ENCODE measurements around the gene SMYD3. TPM values are rescaled to one million over a fixed set of nuclear protein-coding genes. Genes with fewer than 3 reads are reported as not detected.

The SMYD3 gene
- total RNA-seq, 1 donor from 2014 or later: 35.4 TPM

DNA sequence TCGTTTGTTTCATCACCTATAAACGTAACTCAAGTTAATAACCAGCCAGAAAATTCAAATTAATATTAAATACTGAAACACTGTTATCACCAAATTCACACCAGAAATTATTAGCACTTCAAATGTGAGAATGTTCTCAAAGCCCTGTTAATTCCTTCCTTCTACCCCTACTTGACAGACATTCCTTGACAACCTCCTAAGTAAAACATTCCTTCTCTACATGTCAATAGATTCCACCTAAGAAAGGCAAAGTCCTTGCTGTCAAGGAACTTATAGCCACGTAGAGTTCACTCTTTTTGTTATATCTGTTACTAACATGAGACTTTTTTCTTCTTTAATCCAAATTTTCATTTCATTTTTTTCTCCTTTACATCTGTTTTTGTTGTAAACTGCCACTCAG lies 441.5 kb downstream of the SMYD3 start:
- no peaks in the 10 kb centered on the region for H3K9me3 Mint-ChIP-seq (ENCODE audit: unreplicated experiment)
- DNase-seq (ENCODE audit: low spot score): no peak
- peaks cover 41% of the 10 kb centered on the region for H3K4me1 Mint-ChIP-seq (ENCODE audit: unreplicated experiment)
- TF ChIP-seq, protein P1, sequence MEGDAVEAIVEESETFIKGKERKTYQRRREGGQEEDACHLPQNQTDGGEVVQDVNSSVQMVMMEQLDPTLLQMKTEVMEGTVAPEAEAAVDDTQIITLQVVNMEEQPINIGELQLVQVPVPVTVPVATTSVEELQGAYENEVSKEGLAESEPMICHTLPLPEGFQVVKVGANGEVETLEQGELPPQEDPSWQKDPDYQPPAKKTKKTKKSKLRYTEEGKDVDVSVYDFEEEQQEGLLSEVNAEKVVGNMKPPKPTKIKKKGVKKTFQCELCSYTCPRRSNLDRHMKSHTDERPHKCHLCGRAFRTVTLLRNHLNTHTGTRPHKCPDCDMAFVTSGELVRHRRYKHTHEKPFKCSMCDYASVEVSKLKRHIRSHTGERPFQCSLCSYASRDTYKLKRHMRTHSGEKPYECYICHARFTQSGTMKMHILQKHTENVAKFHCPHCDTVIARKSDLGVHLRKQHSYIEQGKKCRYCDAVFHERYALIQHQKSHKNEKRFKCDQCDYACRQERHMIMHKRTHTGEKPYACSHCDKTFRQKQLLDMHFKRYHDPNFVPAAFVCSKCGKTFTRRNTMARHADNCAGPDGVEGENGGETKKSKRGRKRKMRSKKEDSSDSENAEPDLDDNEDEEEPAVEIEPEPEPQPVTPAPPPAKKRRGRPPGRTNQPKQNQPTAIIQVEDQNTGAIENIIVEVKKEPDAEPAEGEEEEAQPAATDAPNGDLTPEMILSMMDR (IDR thresholded peaks at IDR 0.05; ENCODE audit: unreplicated experiment): no peak
- H3K4me3 Mint-ChIP-seq (ENCODE audit: unreplicated experiment): no peak overlapping the region
- H3K36me3 Mint-ChIP-seq (ENCODE audit: low read depth, unreplicated experiment): peaks cover 3% of the 10 kb centered on the region
- H3K27me3 Mint-ChIP-seq (ENCODE audit: unreplicated experiment): peaks cover 5% of the 10 kb centered on the region
- H3K27ac Mint-ChIP-seq (ENCODE audit: unreplicated experiment): no peak overlapping the region

DNA sequence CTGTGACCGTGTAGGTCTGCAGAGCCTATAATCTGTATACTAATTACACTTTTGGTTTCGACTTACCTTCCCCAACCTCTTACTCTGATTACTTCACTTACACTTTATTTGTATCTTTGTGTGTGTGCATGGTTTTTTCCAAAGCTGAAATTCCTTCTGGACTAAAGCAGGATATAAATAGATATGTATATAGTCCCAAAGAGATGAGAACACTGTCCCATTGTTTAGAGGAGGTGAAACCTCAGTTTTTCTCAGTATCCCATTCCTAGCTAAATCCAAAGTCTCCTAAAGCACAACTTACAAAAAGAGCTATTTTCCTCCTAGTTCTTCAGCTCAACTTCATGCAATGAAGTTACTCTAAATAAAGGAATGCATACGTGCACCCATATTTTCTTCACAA lies 442.2 kb downstream of the SMYD3 start:
- Mint-ChIP-seq H3K9me3 (ENCODE audit: unreplicated experiment) (no peaks in the 10 kb centered on the region), H3K36me3 (ENCODE audit: low read depth, unreplicated experiment) (peaks cover 3% of the 10 kb centered on the region), H3K27me3 (ENCODE audit: unreplicated experiment) (peaks cover 5% of the 10 kb centered on the region), H3K27ac (ENCODE audit: unreplicated experiment) (no peak overlapping the region), H3K4me3 (ENCODE audit: unreplicated experiment) (no peak overlapping the region), H3K4me1 (ENCODE audit: unreplicated experiment) (peaks cover 38% of the 10 kb centered on the region)
- no peak for DNase-seq (ENCODE audit: low spot score)
- TF ChIP-seq, protein P1 (IDR thresholded peaks at IDR 0.05; ENCODE audit: unreplicated experiment): no peak

DNA sequence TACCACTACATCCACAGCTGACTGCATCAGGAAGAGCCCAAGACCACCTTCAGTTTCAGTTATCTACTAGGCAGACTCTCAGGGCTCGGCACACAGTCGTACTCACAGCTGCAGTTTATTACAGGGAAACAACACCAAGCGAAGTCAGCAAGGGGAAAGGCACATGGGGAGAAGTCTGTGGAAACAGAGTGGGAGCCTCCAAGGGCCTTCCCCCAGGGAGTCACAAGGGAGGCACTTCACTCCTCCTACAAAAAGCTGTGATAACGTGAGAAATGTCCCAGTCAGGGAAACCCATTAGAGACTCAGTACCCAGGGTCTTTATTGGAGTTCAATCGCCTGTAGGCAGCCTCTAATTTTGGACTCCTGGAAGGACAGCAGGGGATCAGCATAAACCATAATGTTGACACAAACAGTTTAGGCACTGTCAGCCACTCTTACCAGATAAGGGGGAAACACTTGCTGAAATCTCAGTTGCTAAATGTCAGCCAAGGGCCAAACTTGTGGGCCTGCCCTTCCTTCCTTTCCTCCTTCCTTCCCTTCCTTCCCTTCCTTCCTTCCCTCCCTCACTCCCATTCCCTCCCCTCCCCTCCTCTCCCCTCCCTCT lies 444.0 kb downstream of the SMYD3 start:
- no peaks in the 10 kb centered on the region for H3K9me3 Mint-ChIP-seq (ENCODE audit: unreplicated experiment)
- H3K4me3 Mint-ChIP-seq (ENCODE audit: unreplicated experiment): no peak overlapping the region
- peaks cover 38% of the 10 kb centered on the region for H3K4me1 Mint-ChIP-seq (ENCODE audit: unreplicated experiment)
- TF ChIP-seq, protein P1 (IDR thresholded peaks at IDR 0.05; ENCODE audit: unreplicated experiment): no peak
- peaks cover 5% of the 10 kb centered on the region for H3K27me3 Mint-ChIP-seq (ENCODE audit: unreplicated experiment)
- DNase-seq (ENCODE audit: low spot score): no peak
- peaks cover 3% of the 10 kb centered on the region for H3K36me3 Mint-ChIP-seq (ENCODE audit: low read depth, unreplicated experiment)
- H3K27ac Mint-ChIP-seq (ENCODE audit: unreplicated experiment): no peak overlapping the region

DNA sequence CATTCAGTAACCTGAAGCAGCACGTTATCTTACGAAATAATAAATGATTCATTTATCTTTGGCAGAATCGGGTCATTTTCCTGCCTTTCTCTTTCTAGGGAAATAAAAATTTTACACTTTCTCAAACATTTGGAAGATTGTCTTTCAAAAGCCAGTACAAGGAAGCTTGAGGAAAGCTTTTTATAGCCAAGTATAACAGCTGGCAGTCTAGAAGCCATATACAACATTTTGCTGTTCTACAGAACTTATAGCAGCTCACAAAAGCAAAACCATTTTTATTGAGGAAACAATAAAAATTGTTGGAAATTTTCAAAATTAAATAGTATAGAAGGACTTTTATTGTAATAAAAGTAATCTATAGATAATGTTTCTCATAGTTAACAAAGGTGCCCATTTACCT lies 448.6 kb downstream of the SMYD3 start:
- DNase-seq (ENCODE audit: low spot score): no peak
- Mint-ChIP-seq H3K27ac (ENCODE audit: unreplicated experiment) (no peak overlapping the region), H3K36me3 (ENCODE audit: low read depth, unreplicated experiment) (no peaks in the 10 kb centered on the region), H3K9me3 (ENCODE audit: unreplicated experiment) (no peaks in the 10 kb centered on the region), H3K4me3 (ENCODE audit: unreplicated experiment) (no peak overlapping the region), H3K27me3 (ENCODE audit: unreplicated experiment) (peaks cover 1% of the 10 kb centered on the region), H3K4me1 (ENCODE audit: unreplicated experiment) (peaks cover 2% of the 10 kb centered on the region)
- TF ChIP-seq, protein P1 (IDR thresholded peaks at IDR 0.05; ENCODE audit: unreplicated experiment): no peak

DNA sequence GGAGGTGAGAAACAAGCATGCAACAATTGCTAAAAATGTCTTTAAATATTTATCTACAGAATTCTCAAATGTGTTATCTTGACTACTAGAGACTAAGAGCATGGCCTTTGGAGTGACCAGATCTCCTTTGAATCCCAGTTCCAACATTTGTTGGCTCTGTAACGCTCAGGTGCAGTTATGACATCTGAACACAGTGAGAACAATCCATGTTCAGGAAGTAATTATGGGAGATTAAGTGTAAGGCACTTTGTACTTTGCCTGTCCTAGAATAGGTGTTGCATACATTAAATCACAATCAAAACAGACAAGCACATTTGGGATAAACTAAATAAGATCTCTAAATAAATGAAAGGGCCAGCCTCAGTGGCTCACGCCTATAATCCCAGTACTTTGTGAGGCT lies 454.5 kb downstream of the SMYD3 start:
- H3K27ac Mint-ChIP-seq (ENCODE audit: unreplicated experiment): no peak overlapping the region
- H3K4me3 Mint-ChIP-seq (ENCODE audit: unreplicated experiment): no peak overlapping the region
- H3K36me3 Mint-ChIP-seq (ENCODE audit: low read depth, unreplicated experiment): no peaks in the 10 kb centered on the region
- H3K9me3 Mint-ChIP-seq (ENCODE audit: unreplicated experiment): no peaks in the 10 kb centered on the region
- H3K27me3 Mint-ChIP-seq (ENCODE audit: unreplicated experiment): no peaks in the 10 kb centered on the region
- TF ChIP-seq, protein P1 (IDR thresholded peaks at IDR 0.05; ENCODE audit: unreplicated experiment): no peak
- H3K4me1 Mint-ChIP-seq (ENCODE audit: unreplicated experiment): no peaks in the 10 kb centered on the region
- no peak for DNase-seq (ENCODE audit: low spot score)

Measured in endothelial cell (in vitro differentiated cells).